ENCODE results near the gene IGF2BP2. TPM values are rescaled to one million over a fixed set of nuclear protein-coding genes. Genes with fewer than 3 reads are reported as not detected.
A peak's percentile ranks its signal among the peaks of the same experiment; 100 is the strongest.

Gene IGF2BP2
- total RNA-seq, 1 experiment from 2014 or later: 135 TPM

DNA sequence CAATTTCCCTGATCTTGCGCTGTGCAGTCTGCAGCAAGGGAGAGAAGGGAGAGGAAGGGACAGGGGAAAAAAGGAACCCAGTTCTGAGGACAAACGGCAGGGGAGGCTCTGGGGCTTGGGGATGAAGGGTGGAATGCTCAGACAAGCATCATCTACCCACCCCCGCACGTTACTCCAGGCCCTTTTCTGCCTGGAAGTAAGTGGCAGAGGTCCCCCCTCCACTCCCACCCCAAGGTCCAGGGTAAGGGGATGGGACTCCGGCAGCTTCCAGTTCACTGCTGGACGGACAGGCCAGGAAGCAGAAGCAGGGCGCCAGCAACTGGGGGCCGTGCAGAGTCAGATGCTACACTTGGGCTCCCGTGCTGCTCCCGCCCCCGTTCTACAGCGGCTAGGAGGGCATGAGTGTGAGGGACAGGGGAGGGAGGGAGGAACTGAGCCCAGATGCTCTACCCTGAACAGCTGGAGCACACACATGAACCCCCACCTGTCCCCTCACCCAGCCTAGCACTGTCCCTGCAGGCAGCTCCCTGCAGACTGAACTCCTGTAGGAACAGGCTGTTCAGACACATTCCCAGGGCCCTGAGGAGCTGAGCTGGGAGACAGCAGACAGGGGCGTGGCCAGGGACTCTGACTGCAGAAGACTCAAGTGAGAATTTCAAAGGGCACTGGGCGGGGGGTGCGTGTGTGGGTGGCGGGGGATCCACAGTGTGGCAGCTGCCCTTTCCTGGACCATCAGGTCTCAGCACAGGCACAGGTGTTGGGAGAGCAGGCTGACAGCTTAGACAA, 179.1 kb downstream of the IGF2BP2 start:
- POLR2A ChIA-PET: no interaction called here
- Histone ChIP-seq H3K4me3 (replicated peaks in 1 of 2; ENCODE audit: low read depth in 1 of 2, low read length in 2 of 2) (no peak overlapping the region), H3K27ac (ENCODE audit: low read depth, low read length) (no peak overlapping the region), H3K27me3 (ENCODE audit: insufficient read depth, low read length) (no peaks in the 10 kb centered on the region), H3K36me3 (ENCODE audit: control insufficient read depth in 1 of 2, insufficient read depth in 2 of 2, low read length in 2 of 2) (peaks cover 22 to 35% of the 10 kb centered on the region in 2 experiments; a peak in 3 of 4 replicates), H3K9me2 (ENCODE audit: insufficient read depth) (no peaks in the 10 kb centered on the region), H3K4me2 (ENCODE audit: low read length) (no peak overlapping the region), H4K20me1 (ENCODE audit: insufficient read depth) (no peaks in the 10 kb centered on the region), H3K79me2 (ENCODE audit: insufficient read depth, low read length) (no peaks in the 10 kb centered on the region), H3K4me1 (ENCODE audit: control insufficient read depth in 1 of 2, insufficient read depth in 2 of 2, low read length in 2 of 2) (no peaks in the 10 kb centered on the region), H3K9ac (ENCODE audit: low read length) (no peak overlapping the region), H2AFZ (ENCODE audit: low read depth, low read length, poor library complexity, severe bottlenecking) (no peak overlapping the region), H3K9me3 (ENCODE audit: control insufficient read depth in 1 of 2, insufficient read depth in 1 of 2, low read depth in 1 of 2, low read length in 2 of 2) (no peaks in the 10 kb centered on the region)
- intact Hi-C loops (cut with micrococcal nuclease): no loop called here
- CTCF ChIA-PET: no interaction called here
- ATAC-seq (peak; percentile 33; the same call in 1 of the 2 replicates), DNase-seq (ENCODE audit: low read depth, low spot score) (no peak)
- RAD21 ChIA-PET (ENCODE audit: low non-redundant PET in 1 of 2, low total read pairs in 2 of 2, uncharacterized antibody in 2 of 2, unreplicated experiment in 2 of 2): no interaction called here
- BruUV-seq (replicated peaks): no TSS peak
- TF ChIP-seq, protein P1, sequence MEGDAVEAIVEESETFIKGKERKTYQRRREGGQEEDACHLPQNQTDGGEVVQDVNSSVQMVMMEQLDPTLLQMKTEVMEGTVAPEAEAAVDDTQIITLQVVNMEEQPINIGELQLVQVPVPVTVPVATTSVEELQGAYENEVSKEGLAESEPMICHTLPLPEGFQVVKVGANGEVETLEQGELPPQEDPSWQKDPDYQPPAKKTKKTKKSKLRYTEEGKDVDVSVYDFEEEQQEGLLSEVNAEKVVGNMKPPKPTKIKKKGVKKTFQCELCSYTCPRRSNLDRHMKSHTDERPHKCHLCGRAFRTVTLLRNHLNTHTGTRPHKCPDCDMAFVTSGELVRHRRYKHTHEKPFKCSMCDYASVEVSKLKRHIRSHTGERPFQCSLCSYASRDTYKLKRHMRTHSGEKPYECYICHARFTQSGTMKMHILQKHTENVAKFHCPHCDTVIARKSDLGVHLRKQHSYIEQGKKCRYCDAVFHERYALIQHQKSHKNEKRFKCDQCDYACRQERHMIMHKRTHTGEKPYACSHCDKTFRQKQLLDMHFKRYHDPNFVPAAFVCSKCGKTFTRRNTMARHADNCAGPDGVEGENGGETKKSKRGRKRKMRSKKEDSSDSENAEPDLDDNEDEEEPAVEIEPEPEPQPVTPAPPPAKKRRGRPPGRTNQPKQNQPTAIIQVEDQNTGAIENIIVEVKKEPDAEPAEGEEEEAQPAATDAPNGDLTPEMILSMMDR (IDR thresholded peaks at IDR 0.05 in 2 of 3, conservative IDR thresholded peaks at IDR 0.05 in 1 of 3; ENCODE audit: borderline replicate concordance in 1 of 3, insufficient read depth in 1 of 3, low read depth in 2 of 3, low read length in 2 of 3): no peak
- no peak for TF ChIP-seq RAD21 (IDR thresholded peaks at IDR 0.05; ENCODE audit: low read depth)
- no peak for TF ChIP-seq ZNF274 (IDR thresholded peaks at IDR 0.05; ENCODE audit: low read depth, low read length)
- no peak for TF ChIP-seq SRF (IDR thresholded peaks at IDR 0.05; ENCODE audit: low read depth)
- no peak for TF ChIP-seq SIN3A (IDR thresholded peaks at IDR 0.05; ENCODE audit: low read depth)
- no peak for TF ChIP-seq ELF1 (IDR thresholded peaks at IDR 0.05; ENCODE audit: borderline replicate concordance, low read depth)
- no peak for TF ChIP-seq CBX3 (IDR thresholded peaks at IDR 0.05; ENCODE audit: low read depth)
- TF ChIP-seq ZFX (IDR thresholded peaks at IDR 0.05): no peak
- TF ChIP-seq CEBPB (IDR thresholded peaks at IDR 0.05; ENCODE audit: low read depth): no peak
- no peak for TF ChIP-seq POLR2AphosphoS5 (IDR thresholded peaks at IDR 0.05; ENCODE audit: low read depth, low read length)
- no peak for TF ChIP-seq YY1 (IDR thresholded peaks at IDR 0.05; ENCODE audit: extremely low read depth, insufficient replicate concordance, low read depth, low read length)
- TF ChIP-seq, protein P2, sequence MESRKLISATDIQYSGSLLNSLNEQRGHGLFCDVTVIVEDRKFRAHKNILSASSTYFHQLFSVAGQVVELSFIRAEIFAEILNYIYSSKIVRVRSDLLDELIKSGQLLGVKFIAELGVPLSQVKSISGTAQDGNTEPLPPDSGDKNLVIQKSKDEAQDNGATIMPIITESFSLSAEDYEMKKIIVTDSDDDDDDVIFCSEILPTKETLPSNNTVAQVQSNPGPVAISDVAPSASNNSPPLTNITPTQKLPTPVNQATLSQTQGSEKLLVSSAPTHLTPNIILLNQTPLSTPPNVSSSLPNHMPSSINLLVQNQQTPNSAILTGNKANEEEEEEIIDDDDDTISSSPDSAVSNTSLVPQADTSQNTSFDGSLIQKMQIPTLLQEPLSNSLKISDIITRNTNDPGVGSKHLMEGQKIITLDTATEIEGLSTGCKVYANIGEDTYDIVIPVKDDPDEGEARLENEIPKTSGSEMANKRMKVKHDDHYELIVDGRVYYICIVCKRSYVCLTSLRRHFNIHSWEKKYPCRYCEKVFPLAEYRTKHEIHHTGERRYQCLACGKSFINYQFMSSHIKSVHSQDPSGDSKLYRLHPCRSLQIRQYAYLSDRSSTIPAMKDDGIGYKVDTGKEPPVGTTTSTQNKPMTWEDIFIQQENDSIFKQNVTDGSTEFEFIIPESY (IDR thresholded peaks at IDR 0.05; ENCODE audit: extremely low read depth, insufficient replicate concordance, low read length): no peak
- TF ChIP-seq JUND (IDR thresholded peaks at IDR 0.05): no peak
- TF ChIP-seq SP1 (IDR thresholded peaks at IDR 0.05; ENCODE audit: low read depth): no peak
- TF ChIP-seq, protein P3, sequence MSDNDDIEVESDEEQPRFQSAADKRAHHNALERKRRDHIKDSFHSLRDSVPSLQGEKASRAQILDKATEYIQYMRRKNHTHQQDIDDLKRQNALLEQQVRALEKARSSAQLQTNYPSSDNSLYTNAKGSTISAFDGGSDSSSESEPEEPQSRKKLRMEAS (IDR thresholded peaks at IDR 0.05): no peak
- TF ChIP-seq, protein P4, sequence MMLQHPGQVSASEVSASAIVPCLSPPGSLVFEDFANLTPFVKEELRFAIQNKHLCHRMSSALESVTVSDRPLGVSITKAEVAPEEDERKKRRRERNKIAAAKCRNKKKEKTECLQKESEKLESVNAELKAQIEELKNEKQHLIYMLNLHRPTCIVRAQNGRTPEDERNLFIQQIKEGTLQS (IDR thresholded peaks at IDR 0.05): no peak
- TF ChIP-seq, protein P5, sequence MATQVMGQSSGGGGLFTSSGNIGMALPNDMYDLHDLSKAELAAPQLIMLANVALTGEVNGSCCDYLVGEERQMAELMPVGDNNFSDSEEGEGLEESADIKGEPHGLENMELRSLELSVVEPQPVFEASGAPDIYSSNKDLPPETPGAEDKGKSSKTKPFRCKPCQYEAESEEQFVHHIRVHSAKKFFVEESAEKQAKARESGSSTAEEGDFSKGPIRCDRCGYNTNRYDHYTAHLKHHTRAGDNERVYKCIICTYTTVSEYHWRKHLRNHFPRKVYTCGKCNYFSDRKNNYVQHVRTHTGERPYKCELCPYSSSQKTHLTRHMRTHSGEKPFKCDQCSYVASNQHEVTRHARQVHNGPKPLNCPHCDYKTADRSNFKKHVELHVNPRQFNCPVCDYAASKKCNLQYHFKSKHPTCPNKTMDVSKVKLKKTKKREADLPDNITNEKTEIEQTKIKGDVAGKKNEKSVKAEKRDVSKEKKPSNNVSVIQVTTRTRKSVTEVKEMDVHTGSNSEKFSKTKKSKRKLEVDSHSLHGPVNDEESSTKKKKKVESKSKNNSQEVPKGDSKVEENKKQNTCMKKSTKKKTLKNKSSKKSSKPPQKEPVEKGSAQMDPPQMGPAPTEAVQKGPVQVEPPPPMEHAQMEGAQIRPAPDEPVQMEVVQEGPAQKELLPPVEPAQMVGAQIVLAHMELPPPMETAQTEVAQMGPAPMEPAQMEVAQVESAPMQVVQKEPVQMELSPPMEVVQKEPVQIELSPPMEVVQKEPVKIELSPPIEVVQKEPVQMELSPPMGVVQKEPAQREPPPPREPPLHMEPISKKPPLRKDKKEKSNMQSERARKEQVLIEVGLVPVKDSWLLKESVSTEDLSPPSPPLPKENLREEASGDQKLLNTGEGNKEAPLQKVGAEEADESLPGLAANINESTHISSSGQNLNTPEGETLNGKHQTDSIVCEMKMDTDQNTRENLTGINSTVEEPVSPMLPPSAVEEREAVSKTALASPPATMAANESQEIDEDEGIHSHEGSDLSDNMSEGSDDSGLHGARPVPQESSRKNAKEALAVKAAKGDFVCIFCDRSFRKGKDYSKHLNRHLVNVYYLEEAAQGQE (IDR thresholded peaks at IDR 0.05; ENCODE audit: low read depth): no peak
- no peak for TF ChIP-seq FOSL1 (IDR thresholded peaks at IDR 0.05; ENCODE audit: low read depth)

Measured in HCT116 (cell line).